CD4-positive, alpha-beta T cell (primary cell): ENCODE results near the gene RAPGEF1. TPM values are rescaled to one million over a fixed set of nuclear protein-coding genes. Genes with fewer than 3 reads are reported as not detected.

ENCODE experiments used
- ATAC-seq: fragments of 200-7000 bp; cut with Tn5 transposase; one replicate; pipeline ENCODE4 v1.10.0; 2022; ENCODE audit warnings: mild to moderate bottlenecking; ENCODE audit not compliant: poor library complexity
- CTCF ChIA-PET: fragments of 350-600 bp; sonication (Branson Sonifier 250); formaldehyde crosslinking; loops from one replicate; lab custom pipeline; 2021; ENCODE audit warnings: antibody characterized with exemption, inconsistent platforms; lab: Charles Lee
- POLR2A ChIA-PET: fragments of 350-600 bp; sonication (Branson Sonifier 250); formaldehyde crosslinking; loops from one replicate; lab custom pipeline; 2021; ENCODE audit warnings: antibody characterized with exemption, inconsistent platforms; lab: Charles Lee
- DNase-seq, 14 experiments: peaks; one replicate each; pipeline ENCODE4 v3.0.0-alpha.2; 2013 to 2020; ENCODE audit warnings: mixed read lengths in 2 of 14
- H3K27ac ChIP-seq, 2 donors: one replicate each; pipeline versions ENCODE4 v1.5.1 to v1.7.0; 2013; ENCODE audit warnings: low read length in 2 of 2, low read depth in 1 of 2, mild to moderate bottlenecking in 1 of 2
- H3K27me3 ChIP-seq, 2 experiments: 1 replicate in 1 of 2; 2 replicates in 1 of 2; pipeline versions ENCODE4 v1.6.1 to v1.7.0; 2013; ENCODE audit warnings: low read length in 2 of 2, control low read depth in 1 of 2, mild to moderate bottlenecking in 1 of 2, moderate library complexity in 1 of 2; ENCODE audit not compliant: insufficient read depth in 2 of 2, control insufficient read depth in 1 of 2
- H3K36me3 ChIP-seq: one replicate; pipeline ENCODE4 v1.6.1; 2013; ENCODE audit warnings: low read length, control low read depth; ENCODE audit not compliant: insufficient read depth
- H3K4me1 ChIP-seq: one replicate; pipeline ENCODE4 v1.6.1; 2013; ENCODE audit warnings: low read length, control low read depth; ENCODE audit not compliant: insufficient read depth
- H3K4me3 ChIP-seq: one replicate; pipeline ENCODE4 v1.5.1; 2013; ENCODE audit warnings: mild to moderate bottlenecking, low read length, moderate library complexity
- H3K9me3 ChIP-seq, 2 experiments: 1 replicate in 1 of 2; 2 replicates in 1 of 2; pipeline versions ENCODE4 v1.6.1 to v1.7.0; 2013; ENCODE audit warnings: low read length in 2 of 2, mild to moderate bottlenecking in 2 of 2, control low read depth in 1 of 2, moderate library complexity in 1 of 2; ENCODE audit not compliant: control insufficient read depth in 1 of 2, insufficient read depth in 1 of 2
- H3K27ac Mint-ChIP-seq: one replicate; pipeline ENCODE4 v1.8.0; 2020; ENCODE audit warnings: mixed read lengths
- H3K27me3 Mint-ChIP-seq: one replicate; pipeline ENCODE4 v1.8.0; 2021; ENCODE audit warnings: mixed read lengths
- H3K36me3 Mint-ChIP-seq: one replicate; pipeline ENCODE4 v1.8.0; 2021; ENCODE audit warnings: low read depth, mixed read lengths
- H3K4me1 Mint-ChIP-seq: one replicate; pipeline ENCODE4 v1.8.0; 2021; ENCODE audit warnings: low read depth, mixed read lengths
- H3K4me3 Mint-ChIP-seq: one replicate; pipeline ENCODE4 v1.8.0; 2020; ENCODE audit warnings: mild to moderate bottlenecking, mixed read lengths
- H3K9me3 Mint-ChIP-seq: one replicate; pipeline ENCODE4 v1.8.0; 2020; ENCODE audit warnings: mixed read lengths
- CTCF ChIP-seq: fragments of 200-600 bp; IDR thresholded peaks from one replicate; pipeline ENCODE4 v1.8.0; 2022; ENCODE audit warnings: antibody characterized with exemption, mild to moderate bottlenecking
- intact Hi-C, 2 experiments: fragments of 100-400 bp; cut with DNase I in 1 of 2; cut with micrococcal nuclease in 1 of 2; formaldehyde crosslinking; loops; one replicate each; pipeline versions ENCODE4 v1.15.1 to v1.9.0; 2023 to 2025; cut with DNase I, micrococcal nuclease
- total RNA-seq, 174 experiments: library from RNA in 2 of 174; stranded (reverse) in 2 of 174; gene quantifications; one replicate each; pipeline ENCODE4 v1.2.3 and lab custom pipeline; 2021 to 2026

The RAPGEF1 gene
- total RNA-seq, 2 experiments from 2014 or later: 130 to 134 TPM

GRCh38 chr9:131610231-131610761, 129.6 kb downstream of the RAPGEF1 start:
- no peak overlapping the region for H3K4me3 Mint-ChIP-seq
- CTCF ChIA-PET: no interaction called here
- Histone ChIP-seq H3K27me3 (no peaks in the 10 kb centered on the region), H3K4me1 (no peaks in the 10 kb centered on the region), H3K36me3 (peaks cover 75% of the 10 kb centered on the region), H3K27ac (no peak overlapping the region), H3K9me3 (no peaks in the 10 kb centered on the region), H3K4me3 (no peak overlapping the region)
- H3K9me3 Mint-ChIP-seq: no peaks in the 10 kb centered on the region
- no peak for TF ChIP-seq CTCF
- POLR2A ChIA-PET: no interaction called here
- H3K27ac Mint-ChIP-seq: no peak overlapping the region
- DNase-seq: no peak
- peaks cover 85% of the 10 kb centered on the region for H3K36me3 Mint-ChIP-seq
- H3K4me1 Mint-ChIP-seq: no peaks in the 10 kb centered on the region
- no peaks in the 10 kb centered on the region for H3K27me3 Mint-ChIP-seq
- ATAC-seq: no peak
- intact Hi-C loops: no loop called here

- no peaks in the 10 kb centered on the region for H3K27me3 Mint-ChIP-seq
- ChIA-PET POLR2A (no interaction called here), CTCF (interaction anchor here (0.9 kb wide), 2 partner anchors 18 to 43 kb away, joined by 3 read pairs; no protein-coding TSS in a partner anchor)
- intact Hi-C loops: no loop called here
- DNase-seq (no peak), ATAC-seq (no peak)
- peaks cover 80% of the 10 kb centered on the region for H3K36me3 ChIP-seq
- H3K4me3 Mint-ChIP-seq: no peak overlapping the region
- no peak for TF ChIP-seq CTCF
- H3K9me3 ChIP-seq: no peaks in the 10 kb centered on the region
- H3K4me3 ChIP-seq: no peak overlapping the region
- H3K9me3 Mint-ChIP-seq: no peaks in the 10 kb centered on the region
- H3K27me3 ChIP-seq: no peaks in the 10 kb centered on the region
- H3K4me1 ChIP-seq: no peaks in the 10 kb centered on the region
- no peaks in the 10 kb centered on the region for H3K4me1 Mint-ChIP-seq
- H3K36me3 Mint-ChIP-seq: peaks cover 89% of the 10 kb centered on the region
- no peak overlapping the region for H3K27ac Mint-ChIP-seq
- no peak overlapping the region for H3K27ac ChIP-seq
Measured at GRCh38 chr9:131609099-131609830, 130.6 kb downstream of the RAPGEF1 start.

GRCh38 chr9:131608493-131609037, 131.3 kb downstream of the RAPGEF1 start:
- DNase-seq: no peak
- intact Hi-C loops: no loop called here
- ChIA-PET CTCF (interaction anchor here (0.9 kb wide), 1 partner anchor 17 kb away, joined by 3 read pairs; no protein-coding TSS in a partner anchor), POLR2A (no interaction called here)
- Histone ChIP-seq H3K9me3 (no peaks in the 10 kb centered on the region), H3K27ac (no peak overlapping the region), H3K4me1 (peaks cover 3% of the 10 kb centered on the region), H3K27me3 (no peaks in the 10 kb centered on the region), H3K4me3 (no peak overlapping the region), H3K36me3 (peaks cover 81% of the 10 kb centered on the region)
- Mint-ChIP-seq H3K27ac (no peak overlapping the region), H3K4me1 (no peaks in the 10 kb centered on the region), H3K9me3 (no peaks in the 10 kb centered on the region), H3K4me3 (no peak overlapping the region), H3K36me3 (peaks cover 87% of the 10 kb centered on the region), H3K27me3 (no peaks in the 10 kb centered on the region)
- TF ChIP-seq CTCF: no peak
- ATAC-seq: no peak
